IMR-90 (cell line): ENCODE data around the gene MICAL2. TPM values are rescaled to one million over a fixed set of nuclear protein-coding genes. Genes with fewer than 3 reads are reported as not detected.

Source experiments
- ATAC-seq: fragments of 200-7000 bp; cut with Tn5 transposase; 2 replicates; pipeline ENCODE4 v1.9.1; 2020; ENCODE audit warnings: low read depth, mild to moderate bottlenecking, moderate library complexity
- BruUV-seq: library from RNA; stranded (reverse); fragments of 400-500 nt; replicated peaks from 2 replicates; lab custom pipeline; 2021; lab: Mats Ljungman, UMichigan
- CTCF ChIA-PET: fragments of 300-600 bp; formaldehyde crosslinking; extraction: SDS; loops from one replicate; lab custom pipeline; 2021; ENCODE audit warnings: antibody characterized with exemption; lab: Yijun Ruan, JAX
- POLR2A ChIA-PET: fragments of 300-600 bp; sonication (Branson Sonifier 250); formaldehyde crosslinking; loops from one replicate; lab custom pipeline; 2022; ENCODE audit warnings: antibody characterized with exemption; ENCODE audit not compliant: unreplicated experiment; lab: Charles Lee
- DNase-seq: peaks from one replicate; pipeline ENCODE4 v3.0.0; 2013
- H2AFZ ChIP-seq: replicated peaks from 2 replicates; pipeline ENCODE3; 2013; ENCODE audit warnings: low read length, mild to moderate bottlenecking; ENCODE audit not compliant: poor library complexity
- H2AK5ac ChIP-seq: 2 replicates; pipeline ENCODE4 v1.6.1; 2013; ENCODE audit warnings: low read depth, low read length, inconsistent platforms
- H2AK9ac ChIP-seq: replicated peaks from 2 replicates; pipeline ENCODE3; 2013; ENCODE audit warnings: mild to moderate bottlenecking, low read depth, low read length, moderate library complexity; ENCODE audit not compliant: poor library complexity
- H2BK120ac ChIP-seq: 2 replicates; pipeline ENCODE4 v1.6.1; 2013; ENCODE audit warnings: low read depth, low read length, inconsistent platforms
- H2BK15ac ChIP-seq: 3 replicates; pipeline ENCODE4 v1.6.1; 2013; ENCODE audit warnings: low read depth, low read length, inconsistent platforms
- H2BK20ac ChIP-seq: 2 replicates; pipeline ENCODE4 v1.6.1; 2013; ENCODE audit warnings: low read depth, mild to moderate bottlenecking, inconsistent platforms, low read length, moderate library complexity
- H2BK5ac ChIP-seq: 2 replicates; pipeline ENCODE4 v1.6.1; 2013; ENCODE audit warnings: mild to moderate bottlenecking, low read depth, low read length, inconsistent platforms; ENCODE audit not compliant: poor library complexity, severe bottlenecking
- H3K14ac ChIP-seq: replicated peaks from 2 replicates; pipeline ENCODE4 v1.6.1; 2013; ENCODE audit warnings: low read depth, low read length, inconsistent platforms
- H3K18ac ChIP-seq: 2 replicates; pipeline ENCODE4 v1.6.1; 2013; ENCODE audit warnings: low read depth, low read length, control low read depth
- H3K23ac ChIP-seq: 2 replicates; pipeline ENCODE4 v1.6.1; 2013; ENCODE audit warnings: low read depth, low read length, inconsistent platforms
- H3K27ac ChIP-seq: 2 replicates; pipeline ENCODE4 v1.5.1; 2013; ENCODE audit warnings: mild to moderate bottlenecking, control low read depth, low read length; ENCODE audit not compliant: insufficient read depth
- H3K27me3 ChIP-seq: 2 replicates; pipeline ENCODE4 v1.6.1; 2013; ENCODE audit warnings: low read length; ENCODE audit not compliant: control insufficient read depth, insufficient read depth
- H3K36me3 ChIP-seq: 2 replicates; pipeline ENCODE4 v1.6.1; 2013; ENCODE audit warnings: low read length, mixed read lengths; ENCODE audit not compliant: control insufficient read depth, insufficient read depth
- H3K4ac ChIP-seq: 2 replicates; pipeline ENCODE4 v1.6.1; 2013; ENCODE audit warnings: low read depth, low read length, inconsistent platforms
- H3K4me1 ChIP-seq: 2 replicates; pipeline ENCODE4 v1.6.1; 2013; ENCODE audit warnings: low read length, mixed read lengths; ENCODE audit not compliant: control insufficient read depth, insufficient read depth
- H3K4me2 ChIP-seq: 2 replicates; pipeline ENCODE4 v1.6.1; 2013; ENCODE audit warnings: low read depth, mild to moderate bottlenecking, control low read depth, low read length, moderate library complexity
- H3K4me3 ChIP-seq: 2 replicates; pipeline ENCODE4 v1.5.1; 2013; ENCODE audit warnings: low read depth, mild to moderate bottlenecking, control low read depth, low read length, moderate library complexity; ENCODE audit not compliant: insufficient read depth
- H3K56ac ChIP-seq: 2 replicates; pipeline ENCODE4 v1.6.1; 2013; ENCODE audit warnings: low read length, inconsistent platforms; ENCODE audit not compliant: insufficient read depth; ENCODE audit errors: extremely low read depth
- H3K79me1 ChIP-seq, 2 experiments: 2 replicates each; pipeline ENCODE4 v1.6.1; 2013; ENCODE audit warnings: low read length in 2 of 2, inconsistent platforms in 1 of 2, low read depth in 1 of 2
- H3K9ac ChIP-seq: 2 replicates; pipeline ENCODE4 v1.6.1; 2013; ENCODE audit warnings: low read depth, low read length, control low read depth
- H3K9me1 ChIP-seq: 2 replicates; pipeline ENCODE4 v1.6.1; 2013; ENCODE audit warnings: low read length, inconsistent platforms; ENCODE audit not compliant: insufficient read depth
- H3K9me3 ChIP-seq: 2 replicates; pipeline ENCODE4 v1.6.1; 2013; ENCODE audit warnings: low read length; ENCODE audit not compliant: control insufficient read depth, insufficient read depth
- H4K20me1 ChIP-seq: 2 replicates; pipeline ENCODE4 v1.6.1; 2013; ENCODE audit warnings: low read length, inconsistent platforms; ENCODE audit not compliant: insufficient read depth
- H4K5ac ChIP-seq: 2 replicates; pipeline ENCODE4 v1.6.1; 2013; ENCODE audit warnings: mild to moderate bottlenecking, low read depth, low read length, control low read depth
- H4K8ac ChIP-seq, 2 experiments: 2 replicates each; pipeline ENCODE4 v1.6.1; 2013; ENCODE audit warnings: low read depth in 2 of 2, low read length in 2 of 2, control low read depth in 1 of 2, inconsistent platforms in 1 of 2
- H4K91ac ChIP-seq: 2 replicates; pipeline ENCODE4 v1.6.1; 2013; ENCODE audit warnings: low read depth, low read length, inconsistent platforms; ENCODE audit not compliant: insufficient read depth
- BHLHE40 ChIP-seq: fragments of 150-350 bp; IDR thresholded peaks from 2 replicates; pipeline ENCODE4 v1.6.1; 2016; ENCODE audit warnings: mild to moderate bottlenecking, low read depth, low read length
- CEBPB ChIP-seq: IDR thresholded peaks from 2 replicates; pipeline ENCODE4 v1.6.1; 2012; ENCODE audit warnings: low read depth, low read length, improper control_type of control experiment
- CHD1 ChIP-seq: IDR thresholded peaks from 2 replicates; pipeline ENCODE4 v1.6.1; 2012; ENCODE audit warnings: low read depth, low read length, improper control_type of control experiment
- FOS ChIP-seq: fragments of 150-350 bp; IDR thresholded peaks from 2 replicates; pipeline ENCODE4 v1.6.1; 2016; ENCODE audit warnings: low read depth, low read length
- MAFK ChIP-seq: IDR thresholded peaks from 2 replicates; pipeline ENCODE4 v1.6.1; 2012; ENCODE audit warnings: low read depth, low read length, improper control_type of control experiment
- MAZ ChIP-seq: IDR thresholded peaks from 2 replicates; pipeline ENCODE4 v1.6.1; 2012; ENCODE audit warnings: low read depth, mild to moderate bottlenecking, low read length, improper control_type of control experiment, moderate library complexity, borderline replicate concordance
- MXI1 ChIP-seq: IDR thresholded peaks from 2 replicates; pipeline ENCODE4 v1.6.1; 2012; ENCODE audit warnings: low read depth, mild to moderate bottlenecking, low read length, moderate library complexity, borderline replicate concordance
- NFE2L2 ChIP-seq: fragments of 150-350 bp; IDR thresholded peaks from 2 replicates; pipeline ENCODE4 v1.6.1; 2016; ENCODE audit warnings: low read depth, mild to moderate bottlenecking, low read length
- POLR2A ChIP-seq: IDR thresholded peaks from 2 replicates; pipeline ENCODE4 v1.6.1; 2012; ENCODE audit warnings: mild to moderate bottlenecking, low read depth, low read length
- RAD21 ChIP-seq: IDR thresholded peaks from 2 replicates; pipeline ENCODE4 v1.6.1; 2012; ENCODE audit warnings: low read length, improper control_type of control experiment
- RCOR1 ChIP-seq: IDR thresholded peaks from 2 replicates; pipeline ENCODE4 v1.6.1; 2012; ENCODE audit warnings: mild to moderate bottlenecking, low read length, improper control_type of control experiment; ENCODE audit not compliant: insufficient replicate concordance
- RFX5 ChIP-seq: IDR thresholded peaks from 2 replicates; pipeline ENCODE4 v1.8.0; 2012; ENCODE audit warnings: low read depth, mild to moderate bottlenecking, low read length, moderate library complexity
- SMC3 ChIP-seq: fragments of 150-350 bp; IDR thresholded peaks from 2 replicates; pipeline ENCODE4 v1.6.1; 2016; ENCODE audit warnings: low read depth, mild to moderate bottlenecking, antibody characterized with exemption, low read length, moderate library complexity
- WGBS, 2 experiments: methylation state at CpG; one replicate each; pipeline versions ENCODE4 v1.1.5 to v1.1.7; 2013; ENCODE audit warnings: missing lambda C conversion rate in 2 of 2; ENCODE audit not compliant: insufficient read length in 1 of 2; ENCODE audit errors: extremely low coverage in 2 of 2; 5-methylcytosine and 5-hydroxymethylcytosine counted together
- dilution Hi-C: fragments of 300-500 bp; cut with HindIII; formaldehyde crosslinking; loops from one replicate; pipeline ENCODE4 v1.14.3; 2018; ENCODE audit warnings: low sequenced_read_pairs; ENCODE audit not compliant: unreplicated experiment
- in situ Hi-C: fragments of 300-500 bp; cut with MboI; formaldehyde crosslinking; loops from 3 replicates; pipeline ENCODE4 v1.14.3; 2019; ENCODE audit warnings: low sequenced_read_pairs, inconsistent platforms, mixed read lengths
- intact Hi-C: fragments of 100-400 bp; cut with micrococcal nuclease; formaldehyde crosslinking; loops from 2 replicates; pipeline ENCODE4 v1.10.0; 2022
- polyA plus RNA-seq, 3 experiments: library from polyadenylated mRNA; depleted of rRNA; stranded (reverse); fragments of >200 nt; gene quantifications; 2 replicates each; pipeline ENCODE4 v1.2.3, GENCODE V29; 2012; ENCODE audit warnings: low replicate concordance in 1 of 3
- total RNA-seq: library from RNA; depleted of rRNA; stranded (reverse); fragments of >200 nt; gene quantifications from 2 replicates; pipeline ENCODE4 v1.2.3, GENCODE V29; 2012
- TF ChIP-seq, protein P1 (sequence below): conservative IDR thresholded peaks from 2 replicates; pipeline ENCODE4 v1.5.1; 2012; ENCODE audit warnings: mild to moderate bottlenecking, low read depth, low read length, improper control_type of control experiment
- TF ChIP-seq, protein P2 (sequence below): fragments of 150-350 bp; IDR thresholded peaks from 2 replicates; pipeline ENCODE4 v1.6.1; 2016; ENCODE audit warnings: low read depth, mild to moderate bottlenecking, low read length, moderate library complexity, borderline replicate concordance
- TF ChIP-seq, protein P3 (sequence below): fragments of 150-350 bp; IDR thresholded peaks from 2 replicates; pipeline ENCODE4 v1.6.1; 2017; ENCODE audit warnings: mild to moderate bottlenecking, antibody characterized with exemption, low read length, low read depth

Gene MICAL2
- total and polyA plus RNA-seq, 2 of the 4 experiments (the other 2 are of a cell fraction), result 170 to 336 TPM

DNA sequence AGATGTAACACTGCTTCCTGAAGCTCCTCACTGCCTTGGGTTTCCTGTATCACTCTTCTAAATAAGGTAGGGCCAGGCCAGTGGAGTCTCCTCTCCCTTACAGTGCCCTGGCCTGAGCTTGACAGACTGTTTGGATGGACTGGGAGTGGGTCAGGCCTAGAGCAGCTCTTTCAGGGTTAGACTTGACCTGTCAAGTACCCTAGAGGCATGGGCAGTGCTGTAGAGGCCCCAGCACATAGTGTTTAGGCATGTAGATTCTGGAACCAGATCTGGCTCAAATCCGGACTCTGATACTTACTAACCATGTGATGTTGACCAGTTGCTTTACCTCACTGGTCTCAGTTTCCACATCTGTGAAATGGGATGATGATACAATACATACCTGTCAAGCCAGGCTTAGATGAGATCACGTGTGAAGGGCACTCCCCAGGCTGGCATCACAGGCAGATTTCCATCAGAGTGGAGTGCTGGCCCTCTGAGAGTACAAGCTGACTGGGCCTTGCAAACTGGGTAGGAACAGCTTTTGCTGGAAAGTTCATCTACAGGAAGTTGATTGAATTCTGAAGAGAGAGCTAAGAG is 1.4 kb upstream of the MICAL2 start:
- no peak overlapping the region for H2AK9ac ChIP-seq
- 0 out of 2 replicates have a peak overlapping the region, but pooled peaks have one; percentile 10 for H2BK120ac ChIP-seq
- ChIA-PET POLR2A (no interaction called here), CTCF (no interaction called here)
- H3K4me2 ChIP-seq, result no peak overlapping the region
- BruUV-seq, result no TSS peak
- peak overlapping the region; percentile 25; the same call in 2 of the 3 replicates for H2BK15ac ChIP-seq
- no peaks in the 10 kb centered on the region for H4K20me1 ChIP-seq
- no peak overlapping the region for H3K27ac ChIP-seq
- H2AK5ac ChIP-seq, result peak overlapping the region; percentile 69
- no peak overlapping the region for H3K9ac ChIP-seq
- H3K14ac ChIP-seq, result 0 out of 2 replicates have a peak overlapping the region, but pooled peaks have one; percentile 12
- no peak overlapping the region for H3K4me3 ChIP-seq
- no peak for TF ChIP-seq MAZ
- TF ChIP-seq NFE2L2, result no peak
- TF ChIP-seq BHLHE40, result no peak
- TF ChIP-seq, protein P1, sequence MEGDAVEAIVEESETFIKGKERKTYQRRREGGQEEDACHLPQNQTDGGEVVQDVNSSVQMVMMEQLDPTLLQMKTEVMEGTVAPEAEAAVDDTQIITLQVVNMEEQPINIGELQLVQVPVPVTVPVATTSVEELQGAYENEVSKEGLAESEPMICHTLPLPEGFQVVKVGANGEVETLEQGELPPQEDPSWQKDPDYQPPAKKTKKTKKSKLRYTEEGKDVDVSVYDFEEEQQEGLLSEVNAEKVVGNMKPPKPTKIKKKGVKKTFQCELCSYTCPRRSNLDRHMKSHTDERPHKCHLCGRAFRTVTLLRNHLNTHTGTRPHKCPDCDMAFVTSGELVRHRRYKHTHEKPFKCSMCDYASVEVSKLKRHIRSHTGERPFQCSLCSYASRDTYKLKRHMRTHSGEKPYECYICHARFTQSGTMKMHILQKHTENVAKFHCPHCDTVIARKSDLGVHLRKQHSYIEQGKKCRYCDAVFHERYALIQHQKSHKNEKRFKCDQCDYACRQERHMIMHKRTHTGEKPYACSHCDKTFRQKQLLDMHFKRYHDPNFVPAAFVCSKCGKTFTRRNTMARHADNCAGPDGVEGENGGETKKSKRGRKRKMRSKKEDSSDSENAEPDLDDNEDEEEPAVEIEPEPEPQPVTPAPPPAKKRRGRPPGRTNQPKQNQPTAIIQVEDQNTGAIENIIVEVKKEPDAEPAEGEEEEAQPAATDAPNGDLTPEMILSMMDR, result no peak
- TF ChIP-seq SMC3, result no peak
- TF ChIP-seq, protein P2, sequence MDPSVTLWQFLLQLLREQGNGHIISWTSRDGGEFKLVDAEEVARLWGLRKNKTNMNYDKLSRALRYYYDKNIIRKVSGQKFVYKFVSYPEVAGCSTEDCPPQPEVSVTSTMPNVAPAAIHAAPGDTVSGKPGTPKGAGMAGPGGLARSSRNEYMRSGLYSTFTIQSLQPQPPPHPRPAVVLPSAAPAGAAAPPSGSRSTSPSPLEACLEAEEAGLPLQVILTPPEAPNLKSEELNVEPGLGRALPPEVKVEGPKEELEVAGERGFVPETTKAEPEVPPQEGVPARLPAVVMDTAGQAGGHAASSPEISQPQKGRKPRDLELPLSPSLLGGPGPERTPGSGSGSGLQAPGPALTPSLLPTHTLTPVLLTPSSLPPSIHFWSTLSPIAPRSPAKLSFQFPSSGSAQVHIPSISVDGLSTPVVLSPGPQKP, result no peak
- TF ChIP-seq CEBPB, result no peak
- TF ChIP-seq RFX5, result no peak
- TF ChIP-seq RCOR1, result no peak
- TF ChIP-seq MAFK, result no peak
- TF ChIP-seq, protein P3, sequence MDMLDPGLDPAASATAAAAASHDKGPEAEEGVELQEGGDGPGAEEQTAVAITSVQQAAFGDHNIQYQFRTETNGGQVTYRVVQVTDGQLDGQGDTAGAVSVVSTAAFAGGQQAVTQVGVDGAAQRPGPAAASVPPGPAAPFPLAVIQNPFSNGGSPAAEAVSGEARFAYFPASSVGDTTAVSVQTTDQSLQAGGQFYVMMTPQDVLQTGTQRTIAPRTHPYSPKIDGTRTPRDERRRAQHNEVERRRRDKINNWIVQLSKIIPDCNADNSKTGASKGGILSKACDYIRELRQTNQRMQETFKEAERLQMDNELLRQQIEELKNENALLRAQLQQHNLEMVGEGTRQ, result no peak
- TF ChIP-seq MXI1, result no peak
- no peak for TF ChIP-seq FOS
- no peak for TF ChIP-seq CHD1
- no peak for TF ChIP-seq RAD21
- no peak for TF ChIP-seq POLR2A
- dilution Hi-C loops, result no loop called here
- H3K36me3 ChIP-seq, result peaks cover 1% of the 10 kb centered on the region; the same call in 1 of the 2 replicates
- 0 out of 2 replicates have a peak overlapping the region, but pooled peaks have one; percentile 18 for H2BK20ac ChIP-seq
- H3K79me1 ChIP-seq, result peaks cover 8 to 41% of the 10 kb centered on the region in 2 experiments; a peak in 3 of 4 replicates
- intact Hi-C loops, result no loop called here
- no peak overlapping the region for H2AFZ ChIP-seq
- in situ Hi-C loops, result no loop called here
- H3K9me1 ChIP-seq, result peaks cover 20% of the 10 kb centered on the region
- no peak overlapping the region for H4K8ac ChIP-seq
- peak overlapping the region; percentile 25 for H3K4ac ChIP-seq
- no peak overlapping the region for H2BK5ac ChIP-seq
- 100% methylated on average over 1 of the region's 2 CpGs; no CpG with 5 or more reads in 1 of the 2 experiments for WGBS, 2 experiments
- ATAC-seq (no peak), DNase-seq (no peak)
- no peak overlapping the region for H4K91ac ChIP-seq
- no peak overlapping the region for H3K18ac ChIP-seq
- H3K23ac ChIP-seq, result no peak overlapping the region; the same call in 1 of the 2 replicates
- no peaks in the 10 kb centered on the region for H3K27me3 ChIP-seq
- no peak overlapping the region for H4K5ac ChIP-seq
- H3K56ac ChIP-seq, result no peak overlapping the region
- H3K4me1 ChIP-seq, result peaks cover 24% of the 10 kb centered on the region
- H3K9me3 ChIP-seq, result no peaks in the 10 kb centered on the region
